Head of caudate nucleus (tissue), 42 donors: Measurements from ENCODE around the gene RSRC2.
"Not testable (repeated sequence)": the region's sequence is repeated elsewhere in the genome, so short reads cannot be mapped to it uniquely, and the experiment has no call there.

ENCODE experiments used
- DNase-seq, 42 donors: peaks; one replicate each; pipeline versions ENCODE4 v3.0.0 to v3.0.0-alpha.2; 2020 to 2021; ENCODE audit warnings: mixed read lengths in 7 of 42
- intact Hi-C: fragments of 100-400 bp; cut with DNase I; formaldehyde crosslinking; loops from one replicate; pipeline ENCODE4 v1.15.0; 2022

Gene RSRC2, protein sequence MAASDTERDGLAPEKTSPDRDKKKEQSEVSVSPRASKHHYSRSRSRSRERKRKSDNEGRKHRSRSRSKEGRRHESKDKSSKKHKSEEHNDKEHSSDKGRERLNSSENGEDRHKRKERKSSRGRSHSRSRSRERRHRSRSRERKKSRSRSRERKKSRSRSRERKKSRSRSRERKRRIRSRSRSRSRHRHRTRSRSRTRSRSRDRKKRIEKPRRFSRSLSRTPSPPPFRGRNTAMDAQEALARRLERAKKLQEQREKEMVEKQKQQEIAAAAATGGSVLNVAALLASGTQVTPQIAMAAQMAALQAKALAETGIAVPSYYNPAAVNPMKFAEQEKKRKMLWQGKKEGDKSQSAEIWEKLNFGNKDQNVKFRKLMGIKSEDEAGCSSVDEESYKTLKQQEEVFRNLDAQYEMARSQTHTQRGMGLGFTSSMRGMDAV

GRCh38 chr12:122526683-122527477 lies at the start of gene RSRC2, which contains the start of gene KNTC1:
Gene RSRC2 (minus strand): TSS chr12:122526936. CDS start chr12:122526853, 83 bp downstream.
Gene KNTC1 (plus strand): TSS chr12:122527249. CDS start chr12:122530064, 2,815 bp downstream.
- peak; percentile 93 to 100 (median 98) for DNase-seq
- intact Hi-C loops, result loop anchor here (2.0 to 5.0 kb wide), 2 partner anchors 26 to 225 kb away; partner anchors contain the start of genes DENR and ZCCHC8

DNA sequence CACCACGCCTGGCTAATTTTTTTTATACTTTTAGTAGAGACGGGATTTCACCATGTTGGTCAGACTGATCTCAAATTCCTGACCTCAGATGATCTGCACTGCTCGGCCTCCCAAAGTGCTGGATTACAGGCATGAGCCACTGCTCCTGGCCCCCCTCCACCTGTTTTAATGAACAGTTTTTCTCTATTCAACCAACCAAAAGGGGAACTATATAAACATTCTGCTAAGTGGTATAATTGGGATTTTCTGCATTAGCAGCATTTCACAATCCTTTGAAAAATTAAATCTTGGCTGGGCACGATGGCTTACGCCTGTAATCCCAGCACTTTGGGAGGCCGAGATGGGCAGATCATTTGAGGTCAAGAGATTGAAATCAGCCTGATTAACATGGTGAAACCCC lies 45.1 kb upstream of the RSRC2 start:
- no peak for DNase-seq
- intact Hi-C loops, result no loop called here

GRCh38 chr12:122570006-122570405 lies 43.3 kb upstream of the RSRC2 start:
- intact Hi-C loops, DNase-seq: not testable (repeated sequence)

GRCh38 chr12:122569288-122569687 lies 42.6 kb upstream of the RSRC2 start:
- no peak for DNase-seq
- intact Hi-C loops, result no loop called here

- DNase-seq, intact Hi-C loops: not testable (repeated sequence)
Measured at GRCh38 chr12:122566816-122567215, 40.1 kb upstream of the RSRC2 start.

- intact Hi-C loops, result no loop called here
Measured at GRCh38 chr12:122563361-122563760, 36.6 kb upstream of the RSRC2 start.

DNA sequence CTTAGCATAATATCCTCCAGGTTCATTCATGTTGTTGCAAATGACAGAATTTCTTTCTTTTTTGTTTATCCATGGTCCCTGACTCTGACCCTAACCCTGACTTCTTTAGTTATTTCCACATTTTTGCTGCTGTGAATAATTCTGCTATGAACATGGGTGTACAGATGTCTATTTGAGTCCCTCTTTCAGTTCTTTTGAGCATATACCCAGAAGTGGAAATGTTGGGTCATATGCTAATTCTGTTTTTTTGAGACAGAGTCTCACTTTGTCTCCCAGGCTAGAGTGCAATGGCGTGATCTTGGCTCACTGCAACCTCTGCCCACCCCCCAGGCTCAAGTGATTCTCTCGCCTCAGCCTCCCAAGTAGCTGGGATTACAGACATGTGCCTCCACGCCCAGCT lies 33.4 kb upstream of the RSRC2 start:
- no peak for DNase-seq
- intact Hi-C loops, result no loop called here

More at GRCh38 chr12:122563361-122563760, 36.6 kb upstream of the RSRC2 start:
- DNase-seq, result no peak

- intact Hi-C loops, result no loop called here
- DNase-seq, result no peak
Measured at GRCh38 chr12:122558745-122559641, 32.3 kb upstream of the RSRC2 start.

DNA sequence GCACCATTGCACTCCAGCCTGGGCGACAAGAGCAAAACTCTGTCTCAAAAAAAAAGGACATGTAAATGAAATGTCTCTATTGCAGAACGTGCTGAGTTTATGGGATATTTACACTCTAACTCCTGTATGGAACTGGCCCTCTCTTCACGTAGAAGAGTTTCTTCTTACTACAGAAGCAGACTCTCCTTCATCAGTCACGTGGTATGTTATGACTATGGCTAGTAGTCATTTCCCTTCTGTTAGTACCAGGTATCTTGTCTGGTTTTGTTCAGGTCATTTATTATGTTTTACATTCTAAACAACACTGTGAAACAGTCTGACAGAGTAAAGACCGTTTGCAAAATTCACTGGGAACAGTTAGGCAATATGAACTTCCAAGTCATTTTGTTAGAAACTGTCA lies 20.6 kb upstream of the RSRC2 start:
- DNase-seq, result no peak
- intact Hi-C loops, result no loop called here

DNA sequence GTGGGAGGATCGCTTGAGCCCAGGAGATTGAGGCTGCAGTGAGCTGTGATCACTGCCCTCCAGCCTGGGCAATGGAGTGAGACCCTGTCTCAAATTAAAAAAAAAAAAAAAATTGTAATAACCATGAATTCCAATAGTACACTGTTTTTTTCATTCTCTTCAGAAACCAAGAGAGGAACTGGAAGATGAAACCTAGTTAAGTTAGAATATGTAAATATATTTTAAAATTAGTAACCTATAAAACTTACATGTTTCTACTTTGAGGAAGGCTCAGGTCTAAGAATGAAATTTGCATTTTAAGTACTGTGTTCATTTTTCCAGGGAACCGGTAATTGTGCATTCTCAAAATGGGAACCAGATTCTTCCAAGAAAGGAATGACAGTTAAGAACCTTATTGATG lies 19.1 kb upstream of the RSRC2 start:
- intact Hi-C loops, result no loop called here
- DNase-seq, result no peak

DNA sequence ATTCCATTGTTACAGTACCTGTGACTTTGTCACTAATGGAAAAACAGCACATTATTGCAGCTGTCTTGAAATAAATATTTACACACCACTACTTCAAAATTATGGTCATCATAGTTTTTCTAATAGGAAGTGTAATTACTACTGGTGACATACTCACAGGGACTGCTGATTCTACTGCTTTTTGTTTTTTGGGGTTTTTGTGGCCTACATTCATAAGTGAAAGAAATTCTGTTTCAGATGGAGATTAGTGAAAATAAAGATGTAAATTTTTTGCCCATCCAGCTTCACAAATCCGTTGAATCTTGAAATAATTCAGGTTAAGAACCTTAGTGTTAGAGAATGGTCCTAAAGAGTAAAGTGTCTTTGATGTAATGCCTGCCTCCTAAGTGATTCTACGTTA lies 17.8 kb upstream of the RSRC2 start:
- DNase-seq, result no peak
- intact Hi-C loops, result no loop called here

- no peak for DNase-seq
- intact Hi-C loops, result no loop called here
Measured at GRCh38 chr12:122538496-122538895, 11.8 kb upstream of the RSRC2 start.

DNA sequence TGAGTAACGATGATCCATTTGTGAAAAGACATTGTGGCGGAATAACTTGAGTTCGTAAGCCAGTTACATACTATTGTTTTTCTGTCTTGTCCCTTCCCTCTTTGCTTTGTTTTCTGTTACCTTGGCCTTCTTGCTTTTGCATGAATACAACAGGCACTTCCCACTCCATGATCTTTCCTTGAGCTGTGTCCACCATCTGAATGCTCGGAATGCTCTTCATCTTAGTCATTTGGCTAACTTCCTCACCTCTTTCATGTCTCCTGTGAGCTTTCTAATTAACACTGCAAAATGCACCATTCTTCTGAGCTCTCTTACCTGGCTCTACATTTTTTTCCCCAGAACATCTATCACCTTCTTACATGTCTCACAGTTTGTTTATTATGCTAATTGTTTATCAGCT lies 10.3 kb upstream of the RSRC2 start:
- no peak for DNase-seq
- intact Hi-C loops, result no loop called here

DNA sequence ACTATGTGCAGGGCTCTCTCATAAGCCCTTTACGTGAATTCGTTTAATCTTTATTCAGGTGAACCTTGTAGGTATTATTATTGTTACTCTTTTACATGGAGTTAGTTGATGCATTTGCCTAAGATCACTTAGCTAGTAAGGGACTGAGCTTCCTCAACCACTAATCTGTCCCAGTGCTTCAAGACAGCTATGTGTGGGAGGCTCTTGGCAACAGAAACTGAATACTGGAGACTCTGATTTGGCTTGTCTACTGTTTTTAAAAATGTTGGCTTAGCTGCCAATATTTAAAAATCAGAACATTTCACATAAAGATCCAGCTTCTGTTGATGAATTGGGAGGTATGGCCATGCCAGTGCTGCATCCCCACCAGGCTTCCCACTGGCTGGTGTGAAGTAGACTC lies 7.1 kb upstream of the RSRC2 start:
- DNase-seq, result peak in 1 of 42 donors; percentile 38
- intact Hi-C loops, result no loop called here

DNA sequence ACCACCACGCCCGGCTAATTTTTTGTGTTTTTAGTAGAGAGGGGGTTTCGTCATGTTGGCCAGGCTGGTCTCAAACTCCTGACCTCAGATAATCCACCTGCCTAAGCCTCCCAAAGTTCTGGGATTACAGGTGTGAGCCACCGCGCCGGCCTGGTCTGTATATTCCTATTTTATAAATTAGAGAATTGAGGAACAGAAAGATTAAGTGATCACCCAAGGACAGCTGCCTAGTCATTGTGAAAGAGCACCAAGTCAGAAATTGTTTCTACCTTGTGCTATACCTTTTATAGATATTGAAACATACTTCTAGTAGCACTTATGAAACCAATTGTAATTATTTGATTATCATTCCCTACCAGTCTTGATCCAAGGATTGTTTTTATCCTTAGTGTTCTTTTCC lies 2.3 kb upstream of the RSRC2 start:
- DNase-seq, result no peak
- intact Hi-C loops, result loop anchor here (5.0 kb wide), 1 partner anchor 223 kb away; the partner anchor contains the start of gene DENR

- no peak for DNase-seq
- intact Hi-C loops, result loop anchor here (5.0 kb wide), 1 partner anchor 224 kb away; the partner anchor contains the start of gene DENR
Measured at GRCh38 chr12:122528582-122528981, 1.8 kb upstream of the RSRC2 start.

- DNase-seq, result peak in 37 of 42 donors; percentile 6 to 71 (median 41)
Measured at GRCh38 chr12:122527478-122527944, 775 bp upstream of the RSRC2 start.

GRCh38 chr12:122523846-122524718 lies 2.7 kb downstream of the RSRC2 start:
- no peak for DNase-seq
- intact Hi-C loops, result no loop called here

More at GRCh38 chr12:122527478-122527944, 775 bp upstream of the RSRC2 start:
- intact Hi-C loops, result loop anchor here (2.0 to 5.0 kb wide), 2 partner anchors 27 to 225 kb away; partner anchors contain the start of genes DENR and ZCCHC8
